BLaER1 (cell line): ENCODE data around the gene GMDS.

Experiments used
- H3K27ac ChIP-seq: shearing (Covaris generic); formaldehyde crosslinking; 2 replicates; pipeline ENCODE4 v1.8.1; 2022
- H3K27me3 ChIP-seq: shearing (Covaris generic); formaldehyde crosslinking; 2 replicates; pipeline ENCODE4 v1.8.1; 2022
- H3K36me3 ChIP-seq: shearing (Covaris generic); formaldehyde crosslinking; 2 replicates; pipeline ENCODE4 v1.8.1; 2022
- H3K4me1 ChIP-seq: shearing (Covaris generic); formaldehyde crosslinking; 2 replicates; pipeline ENCODE4 v1.8.1; 2022
- H3K4me2 ChIP-seq: shearing (Covaris generic); formaldehyde crosslinking; 2 replicates; pipeline ENCODE4 v1.8.1; 2022
- H3K4me3 ChIP-seq: shearing (Covaris generic); formaldehyde crosslinking; 2 replicates; pipeline ENCODE4 v1.8.1; 2022
- H3K9ac ChIP-seq: shearing (Covaris generic); formaldehyde crosslinking; 2 replicates; pipeline ENCODE4 v1.8.1; 2022
- H3K9me3 ChIP-seq: shearing (Covaris generic); formaldehyde crosslinking; 2 replicates; pipeline ENCODE4 v1.8.1; 2022
- H4K20me1 ChIP-seq: shearing (Covaris generic); formaldehyde crosslinking; 2 replicates; pipeline ENCODE4 v1.8.1; 2022
- Cebpa-rat ChIP-seq: shearing (Covaris generic); IDR thresholded peaks from 2 replicates; pipeline ENCODE4 v1.8.1; 2022

GMDS gene

GRCh38 chr6:1636971-1637871, 608.2 kb downstream of the GMDS start:
- peak overlapping the region; percentile 33 for H3K27ac ChIP-seq
- H3K9me3 ChIP-seq: no peaks in the 10 kb centered on the region
- peak overlapping the region; percentile 64 for H3K4me2 ChIP-seq
- H3K4me1 ChIP-seq: peaks cover 56% of the 10 kb centered on the region
- H3K36me3 ChIP-seq: no peaks in the 10 kb centered on the region
- H3K9ac ChIP-seq: 0 out of 2 replicates have a peak overlapping the region, but pooled peaks have one; percentile 3
- H4K20me1 ChIP-seq: no peaks in the 10 kb centered on the region
- no peaks in the 10 kb centered on the region for H3K27me3 ChIP-seq
- no peak for TF ChIP-seq Cebpa-rat
- no peak overlapping the region for H3K4me3 ChIP-seq

GRCh38 chr6:1636272-1636825, 609.1 kb downstream of the GMDS start:
- Histone ChIP-seq H3K4me2 (peak overlapping the region; percentile 64), H3K4me3 (no peak overlapping the region), H3K4me1 (peaks cover 48% of the 10 kb centered on the region), H3K9ac (no peak overlapping the region), H3K27me3 (no peaks in the 10 kb centered on the region), H3K27ac (peak overlapping the region; percentile 33), H4K20me1 (no peaks in the 10 kb centered on the region), H3K9me3 (no peaks in the 10 kb centered on the region), H3K36me3 (no peaks in the 10 kb centered on the region)
- TF ChIP-seq Cebpa-rat: no peak

GRCh38 chr6:1635305-1636010, 609.9 kb downstream of the GMDS start:
- Histone ChIP-seq H3K4me3 (no peak overlapping the region), H3K9ac (no peak overlapping the region), H3K36me3 (no peaks in the 10 kb centered on the region), H4K20me1 (no peaks in the 10 kb centered on the region), H3K4me2 (peak overlapping the region; percentile 64; the same call in 1 of the 2 replicates), H3K9me3 (no peaks in the 10 kb centered on the region), H3K27me3 (no peaks in the 10 kb centered on the region), H3K27ac (no peak overlapping the region), H3K4me1 (peaks cover 39% of the 10 kb centered on the region)
- TF ChIP-seq Cebpa-rat: no peak

- Histone ChIP-seq H3K9me3 (no peaks in the 10 kb centered on the region), H3K36me3 (no peaks in the 10 kb centered on the region), H3K27ac (no peak overlapping the region), H3K9ac (no peak overlapping the region), H3K4me3 (no peak overlapping the region), H4K20me1 (no peaks in the 10 kb centered on the region), H3K4me1 (peaks cover 27% of the 10 kb centered on the region), H3K27me3 (no peaks in the 10 kb centered on the region), H3K4me2 (no peak overlapping the region)
- no peak for TF ChIP-seq Cebpa-rat
Observed at GRCh38 chr6:1634081-1634480, 611.3 kb downstream of the GMDS start.

GRCh38 chr6:1633366-1634021, 611.9 kb downstream of the GMDS start:
- H3K4me2 ChIP-seq: no peak overlapping the region
- no peaks in the 10 kb centered on the region for H4K20me1 ChIP-seq
- H3K4me3 ChIP-seq: no peak overlapping the region
- no peak for TF ChIP-seq Cebpa-rat
- no peaks in the 10 kb centered on the region for H3K36me3 ChIP-seq
- H3K27ac ChIP-seq: no peak overlapping the region
- H3K9ac ChIP-seq: no peak overlapping the region
- no peaks in the 10 kb centered on the region for H3K27me3 ChIP-seq
- no peaks in the 10 kb centered on the region for H3K9me3 ChIP-seq
- peaks cover 27% of the 10 kb centered on the region for H3K4me1 ChIP-seq

GRCh38 chr6:1631251-1631650, 614.2 kb downstream of the GMDS start:
- Histone ChIP-seq H3K4me3 (no peak overlapping the region), H3K27me3 (peaks cover 14% of the 10 kb centered on the region), H3K36me3 (no peaks in the 10 kb centered on the region), H3K4me1 (peaks cover 7% of the 10 kb centered on the region), H3K9ac (no peak overlapping the region), H3K4me2 (no peak overlapping the region), H3K27ac (no peak overlapping the region), H3K9me3 (no peaks in the 10 kb centered on the region), H4K20me1 (peaks cover 17% of the 10 kb centered on the region)
- no peak for TF ChIP-seq Cebpa-rat

- no peak for TF ChIP-seq Cebpa-rat
- no peak overlapping the region for H3K4me2 ChIP-seq
Observed at GRCh38 chr6:1630771-1631217, 614.6 kb downstream of the GMDS start.

GRCh38 chr6:1630212-1630770, 615.1 kb downstream of the GMDS start:
- peaks cover 2% of the 10 kb centered on the region for H3K9me3 ChIP-seq
- no peak overlapping the region for H3K4me2 ChIP-seq
- no peaks in the 10 kb centered on the region for H3K4me1 ChIP-seq
- peaks cover 24% of the 10 kb centered on the region for H3K27me3 ChIP-seq
- H3K4me3 ChIP-seq: no peak overlapping the region
- TF ChIP-seq Cebpa-rat: no peak
- no peak overlapping the region for H3K9ac ChIP-seq
- no peaks in the 10 kb centered on the region for H3K36me3 ChIP-seq
- H3K27ac ChIP-seq: no peak overlapping the region
- H4K20me1 ChIP-seq: peaks cover 17% of the 10 kb centered on the region

More at GRCh38 chr6:1630771-1631217, 614.6 kb downstream of the GMDS start:
- no peak overlapping the region for H3K9ac ChIP-seq
- H3K4me1 ChIP-seq: peaks cover 3% of the 10 kb centered on the region
- H3K36me3 ChIP-seq: no peaks in the 10 kb centered on the region
- no peak overlapping the region for H3K4me3 ChIP-seq
- peaks cover 17% of the 10 kb centered on the region for H4K20me1 ChIP-seq
- peaks cover 19% of the 10 kb centered on the region for H3K27me3 ChIP-seq
- H3K27ac ChIP-seq: no peak overlapping the region
- no peaks in the 10 kb centered on the region for H3K9me3 ChIP-seq

- Histone ChIP-seq H3K9ac (no peak overlapping the region), H3K27me3 (peaks cover 34% of the 10 kb centered on the region), H4K20me1 (peaks cover 19% of the 10 kb centered on the region), H3K4me1 (no peaks in the 10 kb centered on the region), H3K27ac (no peak overlapping the region), H3K9me3 (peaks cover 11% of the 10 kb centered on the region), H3K4me2 (no peak overlapping the region), H3K36me3 (peaks cover 9% of the 10 kb centered on the region), H3K4me3 (no peak overlapping the region)
- no peak for TF ChIP-seq Cebpa-rat
Observed at GRCh38 chr6:1629316-1629715, 616.1 kb downstream of the GMDS start.
